Body of pancreas (tissue), 4 donors: Measurements from ENCODE around the gene WIPF3. TPM values are rescaled to one million over a fixed set of nuclear protein-coding genes. Genes with fewer than 3 reads are reported as not detected.
"Not testable (repeated sequence)": the region's sequence is repeated elsewhere in the genome, so short reads cannot be mapped to it uniquely, and the experiment has no call there.

Experiments used
- ATAC-seq: fragments of 150-250 bp; one replicate; pipeline ENCODE4 v1.9.1; 2016
- DNase-seq, 4 donors: peaks; one replicate each; pipeline ENCODE4 v3.0.0-alpha.2; 2019
- H3K27ac ChIP-seq, 4 donors: fragments of 200-600 bp; sonication (generic); 1 replicate in 3 of 4; 2 replicates in 1 of 4; pipeline versions ENCODE4 v1.5.1 to v1.6.1; 2016 to 2019; ENCODE audit warnings: mild to moderate bottlenecking in 1 of 4, mixed read lengths in 1 of 4, moderate library complexity in 1 of 4
- H3K27me3 ChIP-seq, 2 donors: fragments of 200-600 bp; sonication (generic); one replicate each; pipeline ENCODE4 v1.6.0; 2016; ENCODE audit warnings: mild to moderate bottlenecking in 1 of 2
- H3K36me3 ChIP-seq, 2 donors: fragments of 200-600 bp; sonication (generic); replicated peaks in 1 of 2; 2 replicates each; pipeline ENCODE4 v1.5.1; 2016; ENCODE audit warnings: low read depth in 2 of 2; ENCODE audit not compliant: insufficient read depth in 1 of 2
- H3K4me1 ChIP-seq: fragments of 200-600 bp; sonication (generic); one replicate; pipeline ENCODE4 v1.6.0; 2016
- H3K4me3 ChIP-seq, 2 donors: fragments of 200-600 bp; sonication (generic); 1 replicate in 1 of 2; 2 replicates in 1 of 2; pipeline ENCODE4 v1.5.1; 2016 to 2019
- H3K9me3 ChIP-seq, 3 donors: fragments of 200-600 bp; sonication (generic); 1 replicate in 2 of 3; 2 replicates in 1 of 3; pipeline ENCODE4 v1.5.1; 2016
- CTCF ChIP-seq, 7 experiments: fragments of 450-650 bp in 4 of 7; fragments of 200-600 bp in 3 of 7; sonication (generic) in 3 of 7; IDR thresholded peaks; one replicate each; pipeline ENCODE4 v1.5.1; 2016 to 2019; ENCODE audit warnings: antibody characterized with exemption in 7 of 7
- POLR2A ChIP-seq, 3 donors: fragments of 450-650 bp; IDR thresholded peaks; one replicate each; pipeline ENCODE4 v1.6.1; 2016; ENCODE audit warnings: antibody characterized with exemption in 3 of 3, mild to moderate bottlenecking in 2 of 3
- WGBS, 2 donors: methylation state at CpG; one replicate each; pipeline ENCODE4 v1.1.5; 2017; 5-methylcytosine and 5-hydroxymethylcytosine counted together
- intact Hi-C: fragments of 100-400 bp; cut with DNase I; formaldehyde crosslinking; loops from one replicate; pipeline ENCODE4 v1.15.1; 2023
- small RNA-seq: library from RNA; depleted of rRNA; stranded (forward); fragments of <200 nt; gene quantifications from one replicate; pipeline ENCODE3, GENCODE V24; 2016
- total RNA-seq, 2 donors: library from RNA; depleted of rRNA; stranded (reverse); fragments of >200 nt; gene quantifications; one replicate each; pipeline ENCODE4 v1.1.0, GENCODE V29; 2016

The WIPF3 gene
- total RNA-seq, 2 donors from 2014 or later = 0.33 to 1.0 TPM

GRCh38 chr7:29957521-29958310, 151.4 kb downstream of the WIPF3 start:
- Histone ChIP-seq H3K27me3 (no peaks in the 10 kb centered on the region), H3K9me3 (no peaks in the 10 kb centered on the region), H3K4me1 (no peaks in the 10 kb centered on the region), H3K36me3 (no peaks in the 10 kb centered on the region), H3K4me3 (no peak overlapping the region), H3K27ac (no peak overlapping the region)
- 91 to 93% methylated on average over 8 to 9 of the region's 9 CpGs for WGBS, 2 donors
- DNase-seq = no peak
- ATAC-seq = no peak
- intact Hi-C loops = no loop called here
- TF ChIP-seq CTCF (IDR thresholded peaks at IDR 0.05) (no peak), POLR2A (IDR thresholded peaks at IDR 0.05) (no peak)

GRCh38 chr7:29958667-29959358, 152.5 kb downstream of the WIPF3 start:
- no peaks in the 10 kb centered on the region for H3K27me3 ChIP-seq
- no peaks in the 10 kb centered on the region for H3K4me1 ChIP-seq
- no peaks in the 10 kb centered on the region for H3K9me3 ChIP-seq
- TF ChIP-seq CTCF (IDR thresholded peaks at IDR 0.05) = no peak
- no peak for TF ChIP-seq POLR2A (IDR thresholded peaks at IDR 0.05)
- DNase-seq (no peak), ATAC-seq (no peak)
- no peak overlapping the region for H3K4me3 ChIP-seq
- 88 to 93% methylated on average over 8 of the region's 8 CpGs for WGBS, 2 donors
- H3K36me3 ChIP-seq = no peaks in the 10 kb centered on the region
- intact Hi-C loops = no loop called here
- no peak overlapping the region for H3K27ac ChIP-seq

GRCh38 chr7:29961611-29962010, 155.3 kb downstream of the WIPF3 start:
- H3K36me3 ChIP-seq, ATAC-seq, H3K27ac ChIP-seq, H3K4me3 ChIP-seq, H3K9me3 ChIP-seq, H3K4me1 ChIP-seq, H3K27me3 ChIP-seq, intact Hi-C loops, DNase-seq: not testable (repeated sequence)
- 94 to 95% methylated on average over 4 to 9 of the region's 19 CpGs for WGBS, 2 donors

- Histone ChIP-seq H3K36me3 (no peaks in the 10 kb centered on the region), H3K27ac (no peak overlapping the region), H3K27me3 (no peaks in the 10 kb centered on the region), H3K4me3 (no peak overlapping the region), H3K4me1 (no peaks in the 10 kb centered on the region), H3K9me3 (no peaks in the 10 kb centered on the region)
- DNase-seq (no peak), ATAC-seq (no peak)
- TF ChIP-seq POLR2A (IDR thresholded peaks at IDR 0.05) (no peak), CTCF (IDR thresholded peaks at IDR 0.05) (no peak)
- WGBS, 2 donors = 89 to 100% methylated on average over 1 of the region's 1 CpG
- intact Hi-C loops = no loop called here
Measured at GRCh38 chr7:29962035-29962434, 155.7 kb downstream of the WIPF3 start.

- intact Hi-C loops = no loop called here
- 76 to 85% methylated on average over 3 of the region's 3 CpGs for WGBS, 2 donors
- TF ChIP-seq CTCF (IDR thresholded peaks at IDR 0.05) (no peak), POLR2A (IDR thresholded peaks at IDR 0.05) (no peak)
- DNase-seq (no peak), ATAC-seq (no peak)
- Histone ChIP-seq H3K27ac (no peak overlapping the region), H3K4me3 (no peak overlapping the region), H3K36me3 (no peaks in the 10 kb centered on the region), H3K9me3 (no peaks in the 10 kb centered on the region), H3K27me3 (no peaks in the 10 kb centered on the region), H3K4me1 (peaks cover 5% of the 10 kb centered on the region)
Measured at GRCh38 chr7:29965030-29965429, 158.7 kb downstream of the WIPF3 start.

Small RNA genes lying within 50 kb of the gene (small RNA-seq; reads per million reads assigned to genes)
- not detected for gene RF01210

Other genes with a start within 250 kb of the WIPF3 start
- 1 to 10 TPM; 2.3 to 4.7 TPM for gene PRR15, start 242.7 kb upstream of the WIPF3 start, total RNA-seq
- 10 to 100 TPM; 20.4 to 30.4 TPM for gene SCRN1, start 183.3 kb downstream of the WIPF3 start, total RNA-seq
- gene FKBP14, start 220.2 kb downstream of the WIPF3 start, total RNA-seq = 10 to 100 TPM in 1 of 2 donors, 1 to 10 TPM in 1; 9.6 to 22.7 TPM
- 1 to 10 TPM; 6.7 to 8.2 TPM for gene PLEKHA8, start 221.9 kb downstream of the WIPF3 start, total RNA-seq